Middle frontal gyrus (tissue), 1 donor: Measurements from ENCODE around the gene ZNF189.

Experiments
- DNase-seq: peaks from one replicate; pipeline ENCODE4 v3.0.0-alpha.2; 2015; ENCODE audit warnings: low spot score; ENCODE audit errors: extremely low spot score

Gene ZNF189

DNA sequence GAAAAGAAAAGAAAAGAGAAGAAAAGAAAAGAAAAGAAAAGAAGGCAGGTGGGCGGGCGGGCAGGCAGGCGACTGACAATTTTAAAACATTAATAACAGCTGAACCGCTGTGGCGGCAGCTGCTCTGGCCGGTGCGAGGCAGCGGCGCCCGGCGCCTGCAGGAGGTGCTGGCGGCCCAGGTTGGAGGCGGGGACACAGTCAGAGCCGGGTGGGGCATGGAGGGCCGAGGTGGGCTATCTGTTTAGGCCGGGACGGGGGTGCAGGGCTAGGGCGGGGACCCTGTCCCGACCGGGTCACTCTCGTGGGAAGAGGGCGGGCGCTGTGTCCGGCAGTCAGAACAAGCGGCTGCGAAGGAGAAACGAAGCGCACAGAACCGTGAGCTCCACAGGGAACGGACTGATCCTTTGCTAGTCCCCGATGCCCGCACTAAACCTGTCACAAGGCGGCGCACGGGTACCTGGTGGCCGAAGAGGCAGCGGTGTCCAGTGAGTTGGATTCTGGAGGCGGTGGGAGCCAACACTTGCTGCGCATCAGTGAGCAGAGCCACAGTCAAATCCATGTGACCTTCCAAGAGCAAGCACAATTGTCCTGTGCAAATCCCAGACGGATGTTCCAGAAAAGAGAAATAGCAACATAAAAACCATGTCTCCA lies 50.5 kb downstream of the ZNF189 start:
- peak; percentile 62 for DNase-seq

DNA sequence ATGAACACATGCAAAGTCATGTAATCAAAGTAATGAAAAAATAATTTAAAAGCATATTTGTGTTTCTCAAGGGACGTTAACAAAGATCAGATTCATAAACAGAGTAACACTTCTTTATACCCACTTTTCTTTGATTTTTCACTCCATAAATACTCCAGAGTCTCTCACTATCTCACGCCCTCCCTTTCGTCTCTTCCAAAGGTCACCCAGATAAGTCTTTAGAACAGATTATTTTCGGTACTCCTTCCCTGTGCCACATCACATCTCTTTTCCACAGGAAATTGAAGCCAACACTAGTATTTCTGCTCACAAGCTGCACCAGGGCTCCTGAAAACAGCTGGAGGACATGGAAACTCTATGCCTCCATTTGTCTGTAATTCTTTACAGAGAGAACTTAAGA lies 52.3 kb downstream of the ZNF189 start:
- DNase-seq: no peak

DNA sequence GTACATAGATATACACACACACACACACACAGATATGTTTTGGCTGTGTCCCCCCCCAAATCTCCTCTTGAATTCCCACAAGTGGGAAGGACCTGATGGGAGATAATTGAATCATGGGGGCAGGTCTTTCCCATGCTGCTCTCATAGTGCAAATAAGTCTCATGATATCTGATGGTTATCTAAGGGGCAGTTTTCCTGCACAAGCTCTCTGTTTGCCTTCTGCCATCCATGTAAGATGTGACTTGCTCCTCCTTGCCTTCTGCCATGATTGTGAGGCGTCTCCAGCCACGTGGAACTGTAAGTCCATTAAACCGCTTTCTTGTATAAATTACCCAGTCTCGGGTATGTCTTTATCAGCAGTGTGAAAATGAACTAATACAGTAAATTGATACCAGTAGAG lies 52.8 kb downstream of the ZNF189 start:
- DNase-seq: no peak

DNA sequence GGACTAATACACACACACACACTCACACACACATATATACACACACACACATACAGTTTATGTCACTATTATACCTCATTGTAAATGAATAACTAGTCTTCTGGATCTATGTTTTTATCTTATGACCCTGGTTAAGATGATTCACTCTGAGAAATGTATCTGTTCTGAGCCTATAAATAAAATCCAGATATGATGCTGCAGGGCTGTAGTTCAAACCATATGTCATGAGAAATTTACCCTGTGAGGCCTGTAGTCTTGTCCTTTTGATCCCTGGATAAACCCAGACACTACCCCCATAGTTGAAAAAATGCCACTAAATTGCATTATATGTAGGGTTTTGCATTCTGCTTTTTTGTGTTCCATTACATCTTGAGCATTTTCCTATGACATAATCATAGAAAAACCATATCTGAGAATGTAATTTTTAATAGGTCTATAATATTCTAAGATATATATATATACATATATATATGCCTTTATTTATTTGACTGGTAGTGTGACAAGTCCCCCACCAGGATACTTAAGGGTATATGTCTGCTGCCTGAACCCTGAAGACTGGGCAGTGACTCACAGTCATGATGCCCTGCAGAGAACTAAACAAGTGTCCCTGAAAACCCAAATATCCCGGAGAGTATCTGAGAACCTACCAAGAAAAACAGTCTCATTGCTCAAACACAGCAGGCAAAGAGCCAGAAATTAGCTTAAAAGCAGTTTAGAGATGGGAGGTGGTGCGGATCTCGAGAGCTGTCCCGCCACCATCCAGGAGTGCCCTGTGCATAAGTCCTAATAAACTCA lies 55.3 kb downstream of the ZNF189 start:
- DNase-seq: no peak

DNA sequence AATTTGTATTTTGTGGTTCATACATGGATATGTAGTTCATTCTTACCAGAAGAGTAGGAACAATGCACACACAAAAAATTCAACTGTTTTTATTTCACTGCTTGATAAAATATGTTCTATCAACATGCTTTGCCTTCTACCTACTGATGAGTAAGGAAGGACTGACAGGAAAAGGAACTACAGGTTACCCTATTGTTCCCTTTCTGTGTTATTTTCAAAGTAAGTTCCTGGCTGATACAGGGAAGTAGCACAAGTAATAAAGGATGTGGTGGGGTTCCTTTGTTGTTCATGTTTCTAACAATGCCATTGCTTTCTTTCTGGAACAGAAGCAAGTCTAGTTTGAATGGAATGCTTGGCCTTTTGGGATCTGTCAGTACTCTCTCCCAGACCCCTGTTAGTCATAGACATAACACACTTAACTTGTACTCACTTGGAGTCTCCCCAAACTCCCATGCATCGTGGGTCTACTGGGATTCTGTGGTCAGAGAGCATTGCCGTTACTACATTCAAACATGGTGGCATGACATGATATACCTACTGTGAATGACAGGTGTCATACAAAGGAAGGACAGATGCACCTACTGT lies 57.1 kb downstream of the ZNF189 start:
- DNase-seq: no peak

DNA sequence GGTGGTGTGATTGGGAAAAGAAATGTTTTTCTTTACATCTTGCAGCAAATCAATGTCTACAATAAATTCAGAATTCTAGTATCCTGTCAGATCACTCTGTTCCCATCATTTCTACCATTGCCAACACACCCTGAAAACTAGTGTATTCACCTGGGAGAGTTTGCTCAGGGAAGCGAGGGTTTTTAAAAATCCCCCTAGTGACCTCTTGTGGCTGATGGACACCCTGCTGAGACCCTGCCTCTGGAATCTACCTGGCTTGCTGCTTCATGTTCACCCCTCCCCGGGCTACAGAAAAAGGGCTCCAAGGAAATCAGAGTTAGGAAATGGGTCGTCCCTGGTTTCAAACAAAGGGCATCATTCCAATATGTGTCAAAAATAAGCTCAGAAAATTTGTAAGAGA lies 58.4 kb downstream of the ZNF189 start:
- no peak for DNase-seq

DNA sequence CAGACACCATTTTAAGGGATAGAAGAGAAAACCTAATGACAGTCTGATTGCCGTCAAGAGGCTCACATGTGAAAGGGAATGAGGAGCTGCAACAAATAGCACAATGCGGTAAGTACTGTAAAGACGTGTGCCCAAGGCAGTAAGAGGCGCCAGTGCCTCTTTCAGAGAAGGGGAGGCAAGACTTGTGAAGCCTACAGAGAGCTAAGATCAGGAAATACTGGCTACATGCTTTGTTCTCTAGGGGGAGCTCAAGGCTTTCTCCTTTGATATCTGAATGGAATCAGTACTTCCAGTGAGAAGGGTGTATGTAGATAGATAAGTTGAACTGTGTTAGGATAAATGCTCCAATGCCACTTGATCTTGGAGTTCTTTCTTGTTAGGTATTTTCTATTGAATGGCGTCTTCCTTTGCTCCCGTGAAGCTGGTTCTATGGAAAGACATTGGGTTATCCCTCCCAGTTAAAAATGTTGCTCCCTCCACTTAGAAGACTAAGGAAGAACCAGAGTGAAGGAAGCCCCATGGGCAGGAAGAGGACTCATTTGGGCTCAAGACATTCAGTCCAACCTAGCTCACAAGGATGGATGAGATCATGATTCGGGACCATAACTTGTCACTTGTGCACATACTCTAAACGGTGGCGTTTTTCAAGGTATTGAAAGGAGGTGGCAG lies 60.4 kb downstream of the ZNF189 start:
- peak; percentile 59 for DNase-seq
